Kidney (tissue), 14 donors: Measurements from ENCODE around the gene TNRC6C. TPM values are rescaled to one million over a fixed set of nuclear protein-coding genes. Genes with fewer than 3 reads are reported as not detected.

Experiments
- DNase-seq, 5 donors: peaks; one replicate each; pipeline ENCODE4 v3.0.0-alpha.2; 2013 to 2020
- FAIRE-seq: peaks from 2 replicates; lab custom pipeline; 2012; peaks lifted over from hg19 to GRCh38; lab: Jason Lieb, UNC
- H3K27ac ChIP-seq, 2 donors: one replicate each; pipeline ENCODE4 v1.7.0; 2013; ENCODE audit warnings: low read depth in 2 of 2, low read length in 2 of 2, inconsistent platforms in 1 of 2
- H3K27me3 ChIP-seq: one replicate; pipeline ENCODE4 v1.7.1; 2013; ENCODE audit warnings: low read length, inconsistent platforms; ENCODE audit not compliant: control insufficient read depth, insufficient read depth
- H3K36me3 ChIP-seq, 3 donors: one replicate each; pipeline versions ENCODE4 v1.7.0 to v1.7.1; 2013; ENCODE audit warnings: low read length in 3 of 3, control low read depth in 1 of 3, inconsistent platforms in 1 of 3; ENCODE audit not compliant: insufficient read depth in 3 of 3, control insufficient read depth in 2 of 3
- H3K4me1 ChIP-seq, 3 donors: one replicate each; pipeline versions ENCODE4 v1.7.0 to v1.7.1; 2013; ENCODE audit warnings: low read length in 3 of 3, inconsistent platforms in 1 of 3, low read depth in 1 of 3; ENCODE audit not compliant: control insufficient read depth in 2 of 3, insufficient read depth in 2 of 3
- H3K4me3 ChIP-seq, 3 donors: one replicate each; pipeline versions ENCODE4 v1.7.0 to v1.8.1; 2013; ENCODE audit warnings: low read length in 3 of 3, control low read depth in 1 of 3, inconsistent platforms in 1 of 3
- H3K9ac ChIP-seq, 3 donors: one replicate each; pipeline versions ENCODE4 v1.7.0 to v1.7.1; 2013; ENCODE audit warnings: low read length in 3 of 3, control low read depth in 1 of 3, inconsistent platforms in 1 of 3
- H3K9me3 ChIP-seq, 3 donors: one replicate each; pipeline versions ENCODE4 v1.7.0 to v1.7.1; 2013; ENCODE audit warnings: low read length in 3 of 3, control low read depth in 1 of 3, inconsistent platforms in 1 of 3; ENCODE audit not compliant: control insufficient read depth in 2 of 3, insufficient read depth in 1 of 3
- CTCF ChIP-seq: IDR thresholded peaks from 3 replicates; pipeline ENCODE4 v1.5.1; 2012; ENCODE audit warnings: mild to moderate bottlenecking, moderate library complexity, borderline replicate concordance; ENCODE audit not compliant: insufficient read depth; ENCODE audit errors: extremely low read depth
- intact Hi-C: fragments of 100-400 bp; cut with DNase I; formaldehyde crosslinking; loops from one replicate; pipeline ENCODE4 v1.11.1; 2022
- polyA plus RNA-seq: library from polyadenylated mRNA; stranded (reverse); fragments of 350-450 nt; fragmentation: Illumina TruSeq; extraction: RNeasy Lipid Tissue Mini Kit (QIAGEN cat#74804); gene quantifications from one replicate; pipeline ENCODE4 v1.2.3, GENCODE V29; 2014; ENCODE audit warnings: low read depth, low replicate concordance; ENCODE audit not compliant: insufficient read depth
- total RNA-seq: library from RNA; stranded (reverse); fragmentation: NEBNext Ultra II Directional; extraction: Animal tissue kit (Norgen Biotek cat#: 25700); gene quantifications from one replicate; pipeline ENCODE4 v1.2.1, GENCODE V29; 2021
- donor health status: control.
- donor health status: control.
- donor health status: control.
- donor health status: control.
- donor health status: control.
- donor health status: DM: yes; HTN: yes; CAD: no.
- donor health status: Normal renal cell carcinoma (clear cell type).

The TNRC6C gene
- total and polyA plus RNA-seq, 2 donors from 2014 or later = 1.9 to 29.4 TPM

DNA sequence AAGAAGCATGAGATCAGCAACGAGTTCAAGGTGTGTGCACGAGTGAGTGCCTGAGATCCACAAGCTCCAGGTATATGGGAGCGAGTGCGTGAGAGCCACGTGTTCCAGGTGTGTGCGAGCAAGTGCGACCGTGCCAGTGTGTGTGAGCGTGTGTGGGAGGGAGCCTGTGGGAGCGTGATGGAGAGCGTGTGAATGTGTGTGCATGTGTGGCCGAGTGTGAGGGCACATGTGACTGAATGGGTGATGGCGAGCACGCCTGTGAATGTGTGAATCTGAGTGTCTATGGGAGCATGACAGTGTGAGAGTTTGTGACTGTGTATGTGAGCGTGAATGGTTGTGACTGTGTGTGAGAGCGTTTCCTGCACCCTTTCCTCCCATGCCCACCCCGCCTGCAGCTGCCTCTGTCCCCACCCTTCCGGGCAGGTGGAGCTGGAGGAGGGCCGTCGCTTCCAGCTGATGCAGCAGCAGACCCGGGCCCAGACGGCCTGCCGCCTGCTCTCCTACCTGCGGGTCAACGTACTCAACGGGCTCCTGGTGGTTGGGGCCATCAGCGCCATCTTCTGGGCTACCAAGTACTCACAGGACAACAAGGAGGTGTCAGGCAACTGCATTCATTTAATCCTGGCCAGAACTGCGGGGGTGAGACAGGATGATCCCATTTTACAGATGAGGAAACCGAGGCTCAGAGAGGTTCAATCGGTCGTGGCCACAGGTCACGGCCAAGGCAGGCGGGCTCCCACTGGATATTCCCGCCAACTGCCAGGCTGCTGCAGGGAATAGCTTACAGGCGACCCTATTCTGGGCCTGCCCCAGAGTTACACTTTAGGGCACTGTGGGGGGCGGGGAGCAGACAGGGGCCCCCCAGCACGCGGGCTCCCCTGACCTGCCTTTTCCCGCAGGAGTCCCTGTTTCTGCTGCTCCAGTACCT is 175.7 kb downstream of the TNRC6C start:
- H3K36me3 ChIP-seq = no peaks in the 10 kb centered on the region
- no peak overlapping the region for H3K27ac ChIP-seq
- no peaks in the 10 kb centered on the region for H3K27me3 ChIP-seq
- peak; percentile 37 for TF ChIP-seq CTCF
- H3K4me1 ChIP-seq = peaks cover 0 to 13% (median 0%) of the 10 kb centered on the region in 3 donors
- H3K9ac ChIP-seq = no peak overlapping the region
- FAIRE-seq (no peak), DNase-seq (peak; percentile 64 to 89 (median 71))
- H3K9me3 ChIP-seq = no peaks in the 10 kb centered on the region
- intact Hi-C loops = no loop called here
- H3K4me3 ChIP-seq = no peak overlapping the region

DNA sequence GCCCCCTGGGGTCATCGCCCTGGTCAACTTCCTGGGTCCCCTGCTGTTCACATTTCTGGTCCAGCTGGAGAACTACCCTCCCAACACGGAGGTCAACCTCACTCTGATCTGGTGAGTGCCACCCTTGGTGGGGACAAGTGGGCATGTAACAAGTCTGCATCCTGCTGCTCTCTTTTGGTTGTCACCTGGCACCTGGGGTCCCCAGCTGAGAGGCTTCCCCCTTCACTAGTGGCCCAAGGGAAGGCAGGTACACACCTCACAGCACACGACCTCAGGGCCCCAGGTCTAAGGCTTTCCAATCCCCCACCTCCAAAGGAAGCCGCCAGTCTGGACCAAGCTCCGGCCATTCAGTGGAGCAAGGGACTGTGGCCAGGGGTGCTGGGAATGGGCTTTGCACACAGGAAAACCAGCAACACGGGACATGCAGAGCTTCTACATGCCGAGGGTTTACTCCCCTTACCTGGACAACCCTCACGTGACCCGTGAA is 176.4 kb downstream of the TNRC6C start:
- Histone ChIP-seq H3K9me3 (no peaks in the 10 kb centered on the region), H3K4me1 (peaks cover 0 to 7% (median 0%) of the 10 kb centered on the region in 3 donors), H3K27ac (no peak overlapping the region), H3K27me3 (no peaks in the 10 kb centered on the region), H3K36me3 (no peaks in the 10 kb centered on the region), H3K4me3 (no peak overlapping the region), H3K9ac (no peak overlapping the region)
- intact Hi-C loops = no loop called here
- no peak for DNase-seq
- FAIRE-seq = no peak
- TF ChIP-seq CTCF = no peak

- DNase-seq (no peak), FAIRE-seq (no peak)
- intact Hi-C loops = no loop called here
- Histone ChIP-seq H3K9ac (no peak overlapping the region), H3K36me3 (no peaks in the 10 kb centered on the region), H3K27ac (no peak overlapping the region), H3K9me3 (no peaks in the 10 kb centered on the region), H3K4me1 (peaks cover 0 to 2% (median 0%) of the 10 kb centered on the region in 3 donors), H3K27me3 (no peaks in the 10 kb centered on the region), H3K4me3 (no peak overlapping the region)
- no peak for TF ChIP-seq CTCF
Measured at GRCh38 chr17:78135858-78136500, 177.5 kb downstream of the TNRC6C start.
